PFSK-1 (cell line): ENCODE data around the gene FLOT1.

Source experiments
- FOXP2 ChIP-seq: optimal IDR thresholded peaks from 2 replicates; pipeline ENCODE3; 2011; ENCODE audit warnings: borderline replicate concordance, control low read depth, inconsistent platforms; ENCODE audit not compliant: insufficient read depth; ENCODE audit errors: extremely low read length, extremely low read depth
- POLR2AphosphoS5 ChIP-seq: IDR thresholded peaks from 2 replicates; pipeline ENCODE4 v1.6.1; 2012; ENCODE audit warnings: low read depth, mild to moderate bottlenecking, control low read depth, low read length, moderate library complexity
- SIN3A ChIP-seq: IDR thresholded peaks from 2 replicates; pipeline ENCODE4 v1.6.1; 2012; ENCODE audit warnings: mild to moderate bottlenecking, low read length, moderate library complexity, borderline replicate concordance; ENCODE audit not compliant: insufficient read depth
- TAF1 ChIP-seq: IDR thresholded peaks from 2 replicates; pipeline ENCODE4 v1.6.1; 2012; ENCODE audit warnings: low read length, control low read depth, borderline replicate concordance; ENCODE audit not compliant: insufficient read depth
- TF ChIP-seq, protein P1 (sequence below), 2 experiments: IDR thresholded peaks; 2 replicates each; pipeline versions ENCODE4 v1.6.1 to v1.8.0; 2011 to 2012; ENCODE audit warnings: low read depth in 2 of 2, low read length in 2 of 2, control low read depth in 1 of 2, inconsistent platforms in 1 of 2, mild to moderate bottlenecking in 1 of 2, moderate library complexity in 1 of 2; ENCODE audit not compliant: insufficient read depth in 1 of 2

The FLOT1 gene

DNA sequence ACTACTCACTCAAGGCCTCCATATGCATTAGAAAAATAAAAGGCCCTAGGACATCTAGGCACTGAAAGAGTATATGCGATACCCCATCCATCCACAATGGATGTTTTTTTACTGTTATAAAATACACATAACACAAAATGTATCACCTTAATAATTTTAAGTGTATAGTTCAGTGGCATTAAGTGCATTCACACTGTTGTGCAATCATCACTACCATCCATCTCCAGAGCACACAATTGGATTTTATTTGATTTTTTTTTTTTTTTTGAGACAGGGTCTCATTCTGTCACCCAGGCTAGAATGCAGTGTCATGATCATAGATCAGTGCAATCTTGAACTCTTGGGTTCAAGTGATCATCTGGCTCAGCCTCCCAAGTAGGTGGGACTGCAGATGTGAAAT is 28.2 kb downstream of the FLOT1 start:
- TF ChIP-seq FOXP2 (no peak), TAF1 (no peak), SIN3A (no peak), POLR2AphosphoS5 (no peak)
- TF ChIP-seq, protein P1, sequence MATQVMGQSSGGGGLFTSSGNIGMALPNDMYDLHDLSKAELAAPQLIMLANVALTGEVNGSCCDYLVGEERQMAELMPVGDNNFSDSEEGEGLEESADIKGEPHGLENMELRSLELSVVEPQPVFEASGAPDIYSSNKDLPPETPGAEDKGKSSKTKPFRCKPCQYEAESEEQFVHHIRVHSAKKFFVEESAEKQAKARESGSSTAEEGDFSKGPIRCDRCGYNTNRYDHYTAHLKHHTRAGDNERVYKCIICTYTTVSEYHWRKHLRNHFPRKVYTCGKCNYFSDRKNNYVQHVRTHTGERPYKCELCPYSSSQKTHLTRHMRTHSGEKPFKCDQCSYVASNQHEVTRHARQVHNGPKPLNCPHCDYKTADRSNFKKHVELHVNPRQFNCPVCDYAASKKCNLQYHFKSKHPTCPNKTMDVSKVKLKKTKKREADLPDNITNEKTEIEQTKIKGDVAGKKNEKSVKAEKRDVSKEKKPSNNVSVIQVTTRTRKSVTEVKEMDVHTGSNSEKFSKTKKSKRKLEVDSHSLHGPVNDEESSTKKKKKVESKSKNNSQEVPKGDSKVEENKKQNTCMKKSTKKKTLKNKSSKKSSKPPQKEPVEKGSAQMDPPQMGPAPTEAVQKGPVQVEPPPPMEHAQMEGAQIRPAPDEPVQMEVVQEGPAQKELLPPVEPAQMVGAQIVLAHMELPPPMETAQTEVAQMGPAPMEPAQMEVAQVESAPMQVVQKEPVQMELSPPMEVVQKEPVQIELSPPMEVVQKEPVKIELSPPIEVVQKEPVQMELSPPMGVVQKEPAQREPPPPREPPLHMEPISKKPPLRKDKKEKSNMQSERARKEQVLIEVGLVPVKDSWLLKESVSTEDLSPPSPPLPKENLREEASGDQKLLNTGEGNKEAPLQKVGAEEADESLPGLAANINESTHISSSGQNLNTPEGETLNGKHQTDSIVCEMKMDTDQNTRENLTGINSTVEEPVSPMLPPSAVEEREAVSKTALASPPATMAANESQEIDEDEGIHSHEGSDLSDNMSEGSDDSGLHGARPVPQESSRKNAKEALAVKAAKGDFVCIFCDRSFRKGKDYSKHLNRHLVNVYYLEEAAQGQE (IDR thresholded peaks at IDR 0.05; ENCODE audit: insufficient read depth in 1 of 2, low read depth in 2 of 2, low read length in 2 of 2) = no peak

DNA sequence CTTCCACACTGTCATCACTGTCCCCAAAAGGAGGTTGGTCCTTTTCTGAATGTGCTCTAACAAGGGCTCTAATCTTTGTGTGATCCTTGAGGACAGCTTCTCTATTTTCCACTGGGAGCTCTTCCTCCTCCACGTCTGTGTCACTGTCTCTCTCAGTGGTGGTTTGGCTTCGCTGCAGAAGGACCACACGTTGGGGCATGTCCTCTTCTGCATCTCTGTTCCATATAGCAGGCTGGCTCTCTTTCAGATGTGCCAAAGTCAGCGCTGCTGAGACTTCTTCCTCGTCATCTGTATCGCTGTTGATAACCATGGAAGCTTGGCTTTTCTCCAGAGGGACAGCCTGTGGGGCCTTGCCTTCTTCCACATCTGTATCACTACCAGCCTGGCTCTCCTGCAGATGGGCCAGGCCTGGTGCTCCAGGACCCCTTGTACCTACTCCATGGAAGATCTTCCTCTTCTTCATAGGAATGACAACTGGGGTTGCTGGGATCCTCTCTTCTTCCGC is 30.0 kb downstream of the FLOT1 start:
- TF ChIP-seq POLR2AphosphoS5 (no peak), TAF1 (no peak), FOXP2 (no peak), SIN3A (no peak)
- TF ChIP-seq, protein P1 (IDR thresholded peaks at IDR 0.05; ENCODE audit: insufficient read depth in 1 of 2, low read depth in 2 of 2, low read length in 2 of 2) = no peak

GRCh38 chr6:30711758-30712380 is 30.6 kb downstream of the FLOT1 start:
- TF ChIP-seq SIN3A (no peak), FOXP2 (no peak)
- TF ChIP-seq, protein P1 (IDR thresholded peaks at IDR 0.05; ENCODE audit: insufficient read depth in 1 of 2, low read depth in 2 of 2, low read length in 2 of 2) = no peak

DNA sequence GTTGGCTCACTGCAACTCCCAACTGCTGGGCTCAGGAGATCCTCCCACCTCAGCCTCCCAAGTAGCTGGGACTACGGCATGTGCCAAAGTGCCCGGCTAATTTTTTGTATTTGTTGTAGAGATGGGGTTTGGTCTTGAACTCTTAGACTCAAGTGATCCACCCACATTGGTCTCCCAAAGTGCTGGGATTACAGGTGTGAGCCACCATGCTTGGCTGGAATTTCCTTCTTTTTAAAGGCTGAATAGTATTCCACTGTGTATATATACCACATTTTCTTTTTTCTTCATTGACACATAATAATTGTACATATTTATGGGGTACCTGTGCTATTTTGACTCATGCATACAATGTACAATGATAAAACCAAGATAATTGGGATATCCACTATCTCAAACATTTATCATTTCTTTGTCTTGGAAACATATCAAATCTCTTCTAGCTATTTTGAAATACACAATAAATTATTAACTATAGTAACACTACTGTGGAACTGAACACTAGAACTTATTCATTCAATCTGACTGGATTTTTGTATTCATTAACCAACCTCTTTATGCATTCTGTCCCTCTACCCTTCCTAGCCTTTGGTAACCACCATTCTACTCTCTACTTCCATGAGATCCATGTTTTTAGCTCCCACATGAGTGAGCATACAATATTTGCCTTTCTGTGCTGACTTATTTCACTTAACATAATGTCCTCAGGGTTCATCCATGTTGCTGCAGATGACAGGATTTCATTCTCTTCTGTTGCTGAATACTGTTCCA is 33.2 kb downstream of the FLOT1 start:
- TF ChIP-seq SIN3A = no peak
- no peak for TF ChIP-seq TAF1
- TF ChIP-seq, protein P1 (IDR thresholded peaks at IDR 0.05; ENCODE audit: insufficient read depth in 1 of 2, low read depth in 2 of 2, low read length in 2 of 2) = no peak
- TF ChIP-seq FOXP2 = no peak
- TF ChIP-seq POLR2AphosphoS5 = no peak
